ENCODE results near the gene SPG7. TPM values are rescaled to one million over a fixed set of nuclear protein-coding genes. Genes with fewer than 3 reads are reported as not detected.

SPG7 gene
- total RNA-seq, result 115 and 133 TPM in 2 replicates

DNA sequence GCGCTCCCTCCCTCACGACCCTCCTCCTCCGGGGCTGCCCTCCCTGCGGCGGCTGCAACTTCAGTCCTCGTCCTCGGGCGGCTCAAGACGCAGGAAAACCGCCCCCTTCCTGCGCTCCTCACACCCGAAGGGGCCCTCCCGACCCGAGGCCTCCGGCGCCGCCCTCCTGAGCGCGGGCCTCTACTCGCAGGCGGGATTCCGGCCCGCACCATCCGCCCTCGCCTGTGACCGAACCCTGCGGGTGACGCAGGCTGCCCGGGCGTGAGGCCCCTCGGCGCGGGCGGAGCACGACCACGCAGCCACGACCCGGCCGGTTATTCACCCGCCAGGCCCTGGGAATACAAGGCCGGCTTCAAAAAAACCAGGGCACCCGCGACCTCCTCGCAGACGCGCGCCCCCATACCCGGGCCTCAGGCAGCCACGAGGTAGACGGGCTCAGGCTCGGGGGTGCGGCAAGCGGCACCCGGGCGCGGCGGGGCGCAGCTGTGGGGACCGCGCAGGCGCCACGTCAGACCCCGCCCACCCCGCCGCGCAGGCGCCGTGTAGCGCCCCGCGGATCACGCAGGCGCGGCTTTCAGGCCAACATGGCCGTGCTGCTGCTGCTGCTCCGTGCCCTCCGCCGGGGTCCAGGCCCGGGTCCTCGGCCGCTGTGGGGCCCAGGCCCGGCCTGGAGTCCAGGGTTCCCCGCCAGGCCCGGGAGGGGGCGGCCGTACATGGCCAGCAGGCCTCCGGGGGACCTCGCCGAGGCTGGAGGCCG lies at the start of gene SPG7:
Gene SPG7 (plus strand): TSS at position 570 of the 757 bp plus-strand sequence. CDS start 15 bp downstream, at position 585.

GRCh38 chr16:89490439-89491237 lies 17.6 kb upstream of the SPG7 start, which contains the start of gene ANKRD11:
TSS of gene ANKRD11 (minus strand) at chr16:89490561. CDS start at chr16:89317019, 173,542 bp downstream.

GRCh38 chr16:89560378-89561141 lies 52.4 kb downstream of the SPG7 start, which contains the start of gene RPL13:
TSS of gene RPL13 (plus strand) at chr16:89560682. CDS start at chr16:89560960, 278 bp downstream.

DNA sequence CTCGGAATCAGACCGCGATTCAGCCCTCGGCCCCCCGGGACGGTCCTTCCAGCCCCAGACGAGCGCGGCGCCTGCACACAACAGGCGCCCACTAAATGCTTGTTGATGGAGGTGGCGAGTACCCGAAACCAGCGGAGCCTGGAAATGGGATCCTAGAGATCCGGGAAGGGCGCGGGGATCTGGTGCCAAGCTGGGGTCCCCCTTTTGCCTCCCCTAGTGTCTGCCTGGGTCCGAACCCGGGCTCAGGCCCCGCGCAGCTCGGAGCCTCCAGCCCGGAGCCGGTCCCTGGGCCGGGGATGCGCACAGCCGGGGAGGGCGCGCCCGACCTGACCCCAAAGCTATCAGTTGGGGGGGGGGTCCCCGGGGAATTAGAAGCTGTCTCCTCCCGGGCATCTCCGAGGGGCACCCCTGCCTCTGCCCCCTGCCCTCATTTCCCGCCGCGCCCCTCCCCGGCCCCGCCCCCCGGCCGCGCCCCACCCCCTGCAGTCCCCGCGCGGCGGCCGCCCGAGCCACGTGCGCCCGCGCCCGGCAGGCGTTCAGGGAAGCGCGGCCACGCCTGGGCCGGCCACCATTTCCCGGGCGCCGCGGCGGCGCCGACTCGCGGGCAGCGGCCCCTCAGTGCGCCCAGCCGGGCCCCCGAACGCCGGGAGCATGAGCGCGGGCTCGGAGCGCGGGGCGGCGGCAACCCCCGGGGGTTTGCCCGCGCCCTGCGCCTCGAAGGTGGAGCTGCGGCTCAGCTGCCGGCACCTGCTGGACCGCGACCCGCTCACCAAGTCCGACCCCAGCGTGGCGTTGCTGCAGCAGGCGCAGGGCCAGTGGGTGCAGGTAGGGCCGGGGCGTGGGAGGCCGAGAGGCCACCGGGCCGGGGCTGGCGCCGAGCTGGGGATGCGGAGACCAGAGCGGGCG lies 67.3 kb downstream of the SPG7 start, which contains the start of gene CPNE7:
Gene CPNE7 (plus strand): TSS at position 512 of the 906 bp plus-strand sequence. CDS start 140 bp downstream, at position 652.

Other genes with a start within 250 kb of the SPG7 start
- gene ANKRD11, start 17.8 kb upstream of the SPG7 start, total RNA-seq, result 89.4 and 93.5 TPM in 2 replicates
- gene RPL13, start 52.3 kb downstream of the SPG7 start, total RNA-seq, result 1,799 and 3,143 TPM in 2 replicates
- 18.5 and 27.7 TPM in 2 replicates for gene CPNE7, start 67.4 kb downstream of the SPG7 start, total RNA-seq
- gene DPEP1, start 105.2 kb downstream of the SPG7 start, total RNA-seq, result not detected in 2 replicates
- gene CHMP1A, start 149.3 kb downstream of the SPG7 start, total RNA-seq, result 76.9 and 94.3 TPM in 2 replicates
- 2.9 and 3.2 TPM in 2 replicates for gene SPATA33, start 149.4 kb downstream of the SPG7 start, total RNA-seq
- gene CDK10, start 178.3 kb downstream of the SPG7 start, total RNA-seq, result 58.2 and 58.4 TPM in 2 replicates
- gene SPATA2L, start 193.3 kb downstream of the SPG7 start, total RNA-seq, result 14.4 and 16.9 TPM in 2 replicates
- 8.1 and 8.9 TPM in 2 replicates for gene VPS9D1, start 212.5 kb downstream of the SPG7 start, total RNA-seq
- 16.7 and 17.2 TPM in 2 replicates for gene ZNF276, start 213.1 kb downstream of the SPG7 start, total RNA-seq